ENCODE measurements around the gene BHMT2. TPM values are rescaled to one million over a fixed set of nuclear protein-coding genes. Genes with fewer than 3 reads are reported as not detected.

BHMT2 gene
- total RNA-seq, 2 donors from 2014 or later, result 0.40 to 0.90 TPM

DNA sequence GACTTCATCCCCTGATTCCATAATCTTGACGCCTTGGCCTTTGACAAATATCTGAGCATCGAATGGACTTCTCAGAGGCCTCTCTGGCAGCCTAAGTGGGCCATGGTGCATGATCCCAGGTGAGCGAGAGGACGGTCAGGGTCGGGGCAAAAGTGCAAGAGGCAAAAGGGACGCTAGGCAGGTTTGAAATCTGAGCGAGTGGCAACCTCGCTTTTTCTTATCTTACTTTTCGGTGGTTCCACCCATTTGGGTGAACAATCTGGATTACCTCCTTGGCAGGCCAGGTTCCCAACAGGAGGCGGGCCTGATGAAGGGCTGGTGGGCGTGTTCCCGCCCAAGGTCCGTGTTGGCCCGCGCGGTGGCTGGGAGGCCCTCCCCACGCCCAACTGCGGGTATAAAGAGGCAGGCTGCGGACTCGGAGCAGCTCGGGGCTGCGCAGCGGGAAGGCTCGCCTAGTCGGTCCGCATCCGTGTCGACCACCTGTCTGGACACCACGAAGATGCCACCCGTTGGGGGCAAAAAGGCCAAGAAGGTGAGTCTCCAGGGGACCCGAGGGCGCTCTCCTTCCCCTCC is 41.9 kb downstream of the BHMT2 start, which contains the start of gene BHMT:
TSS of gene BHMT (plus strand) at position 423 of the 573 bp plus-strand sequence. CDS start at position 500, 77 bp downstream.
- intact Hi-C loops (cut with DNase I), result no loop called here
- Histone ChIP-seq H3K27ac (no peak within 1 kb of the TSS), H3K36me3 (no peaks in the 10 kb centered on the region), H3K4me3 (no peak within 1 kb of the TSS), H3K9me3 (no peaks in the 10 kb centered on the region), H3K27me3 (peaks cover 11% of the 10 kb centered on the region), H3K9ac (ENCODE audit: low read depth in 2 of 2, low read length in 2 of 2) (no peak within 1 kb of the TSS), H3K4me1 (no peaks in the 10 kb centered on the region)
- DNase-seq, result no peak
- TF ChIP-seq, protein P1, sequence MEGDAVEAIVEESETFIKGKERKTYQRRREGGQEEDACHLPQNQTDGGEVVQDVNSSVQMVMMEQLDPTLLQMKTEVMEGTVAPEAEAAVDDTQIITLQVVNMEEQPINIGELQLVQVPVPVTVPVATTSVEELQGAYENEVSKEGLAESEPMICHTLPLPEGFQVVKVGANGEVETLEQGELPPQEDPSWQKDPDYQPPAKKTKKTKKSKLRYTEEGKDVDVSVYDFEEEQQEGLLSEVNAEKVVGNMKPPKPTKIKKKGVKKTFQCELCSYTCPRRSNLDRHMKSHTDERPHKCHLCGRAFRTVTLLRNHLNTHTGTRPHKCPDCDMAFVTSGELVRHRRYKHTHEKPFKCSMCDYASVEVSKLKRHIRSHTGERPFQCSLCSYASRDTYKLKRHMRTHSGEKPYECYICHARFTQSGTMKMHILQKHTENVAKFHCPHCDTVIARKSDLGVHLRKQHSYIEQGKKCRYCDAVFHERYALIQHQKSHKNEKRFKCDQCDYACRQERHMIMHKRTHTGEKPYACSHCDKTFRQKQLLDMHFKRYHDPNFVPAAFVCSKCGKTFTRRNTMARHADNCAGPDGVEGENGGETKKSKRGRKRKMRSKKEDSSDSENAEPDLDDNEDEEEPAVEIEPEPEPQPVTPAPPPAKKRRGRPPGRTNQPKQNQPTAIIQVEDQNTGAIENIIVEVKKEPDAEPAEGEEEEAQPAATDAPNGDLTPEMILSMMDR (IDR thresholded peaks at IDR 0.05), result no peak

DNA sequence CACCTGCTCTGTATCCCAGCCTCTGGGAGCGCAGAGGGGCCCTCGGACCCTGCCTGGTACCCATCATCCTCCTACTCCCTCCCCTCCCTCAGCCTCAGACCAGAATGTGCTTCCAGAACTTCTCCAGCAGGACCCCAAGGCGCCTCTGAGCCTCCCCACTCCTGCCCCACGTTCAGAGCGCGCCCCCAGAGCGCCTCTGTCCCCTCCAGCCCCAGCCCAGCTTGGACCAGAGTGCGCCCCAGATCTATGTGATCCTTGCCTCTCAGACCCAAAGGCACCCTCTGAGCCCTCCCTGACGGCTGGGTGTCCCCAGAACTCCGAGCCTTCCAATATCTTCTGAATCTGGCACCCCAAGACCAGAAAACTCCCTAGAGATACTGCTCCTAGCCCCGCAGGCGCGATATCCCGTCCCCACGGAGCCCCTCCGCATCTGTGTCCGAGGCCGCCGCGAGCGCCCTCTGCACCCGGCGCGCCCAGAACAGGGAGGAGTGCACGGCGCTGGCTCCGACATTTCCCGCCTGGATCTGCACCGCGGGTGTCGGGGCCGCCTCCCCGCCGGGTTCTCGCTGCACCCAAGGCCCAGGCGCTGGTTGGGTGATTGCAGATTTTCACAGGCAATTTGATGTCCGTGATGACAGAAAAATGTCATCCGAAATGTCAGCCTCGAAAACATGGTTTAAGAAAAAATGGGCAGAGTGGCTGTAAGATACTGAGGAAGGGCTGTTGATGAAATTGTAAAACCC is 42.6 kb downstream of the BHMT2 start:
- no peak overlapping the region for H3K27ac ChIP-seq
- no peaks in the 10 kb centered on the region for H3K9me3 ChIP-seq
- no peak overlapping the region for H3K9ac ChIP-seq (ENCODE audit: low read depth in 2 of 2, low read length in 2 of 2)
- no peaks in the 10 kb centered on the region for H3K36me3 ChIP-seq
- H3K27me3 ChIP-seq, result peaks cover 11% of the 10 kb centered on the region
- no peak for DNase-seq
- no peaks in the 10 kb centered on the region for H3K4me1 ChIP-seq
- TF ChIP-seq, protein P1 (IDR thresholded peaks at IDR 0.05), result no peak
- intact Hi-C loops (cut with DNase I), result no loop called here
- no peak overlapping the region for H3K4me3 ChIP-seq

DNA sequence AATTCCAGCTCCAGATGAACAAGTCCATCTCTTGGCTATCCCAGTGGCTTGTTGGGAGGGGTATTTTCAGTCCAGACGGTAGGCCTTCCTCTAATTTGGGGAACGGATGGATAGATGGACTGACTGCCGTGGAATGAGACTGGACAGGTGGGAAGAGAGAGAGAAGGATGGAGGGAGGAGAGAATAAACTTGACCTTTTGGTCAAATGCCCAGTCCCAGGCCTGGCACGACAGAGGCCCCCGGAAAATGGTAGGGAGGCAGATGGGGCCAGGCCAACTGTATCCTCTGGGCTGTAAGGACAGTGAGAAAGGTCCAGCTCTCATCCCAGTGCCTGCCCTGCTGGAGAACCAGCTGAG is 43.1 kb downstream of the BHMT2 start:
- Histone ChIP-seq H3K4me1 (no peaks in the 10 kb centered on the region), H3K27ac (no peak overlapping the region), H3K36me3 (no peaks in the 10 kb centered on the region), H3K9me3 (no peaks in the 10 kb centered on the region), H3K4me3 (no peak overlapping the region), H3K27me3 (peaks cover 11% of the 10 kb centered on the region), H3K9ac (ENCODE audit: low read depth in 2 of 2, low read length in 2 of 2) (no peak overlapping the region)
- intact Hi-C loops (cut with DNase I), result no loop called here
- DNase-seq, result no peak
- TF ChIP-seq, protein P1 (IDR thresholded peaks at IDR 0.05), result no peak

DNA sequence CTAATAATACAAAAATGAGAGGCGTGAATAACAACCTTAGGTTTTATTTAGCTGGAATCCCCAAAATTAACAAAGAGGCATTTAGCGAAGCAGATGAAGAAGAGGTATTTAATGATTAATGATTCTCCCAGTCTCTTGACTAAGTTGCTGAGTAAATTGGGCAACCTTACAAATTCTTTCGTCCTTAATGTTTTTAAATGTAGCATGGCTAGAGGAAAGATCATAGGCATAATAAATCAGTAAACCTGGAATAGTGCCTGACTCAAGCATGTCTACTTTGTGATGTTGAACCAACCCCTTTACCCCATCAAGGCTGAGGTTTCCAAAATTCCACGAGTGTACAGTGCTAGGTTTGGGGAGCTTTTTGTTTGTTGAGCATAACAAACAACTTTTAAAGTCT is 49.9 kb downstream of the BHMT2 start:
- Histone ChIP-seq H3K9ac (ENCODE audit: low read depth in 2 of 2, low read length in 2 of 2) (no peak overlapping the region), H3K9me3 (no peaks in the 10 kb centered on the region), H3K36me3 (no peaks in the 10 kb centered on the region), H3K27me3 (no peaks in the 10 kb centered on the region), H3K4me1 (no peaks in the 10 kb centered on the region), H3K4me3 (no peak overlapping the region), H3K27ac (no peak overlapping the region)
- DNase-seq, result no peak
- TF ChIP-seq, protein P1 (IDR thresholded peaks at IDR 0.05), result no peak
- intact Hi-C loops (cut with DNase I), result no loop called here

DNA sequence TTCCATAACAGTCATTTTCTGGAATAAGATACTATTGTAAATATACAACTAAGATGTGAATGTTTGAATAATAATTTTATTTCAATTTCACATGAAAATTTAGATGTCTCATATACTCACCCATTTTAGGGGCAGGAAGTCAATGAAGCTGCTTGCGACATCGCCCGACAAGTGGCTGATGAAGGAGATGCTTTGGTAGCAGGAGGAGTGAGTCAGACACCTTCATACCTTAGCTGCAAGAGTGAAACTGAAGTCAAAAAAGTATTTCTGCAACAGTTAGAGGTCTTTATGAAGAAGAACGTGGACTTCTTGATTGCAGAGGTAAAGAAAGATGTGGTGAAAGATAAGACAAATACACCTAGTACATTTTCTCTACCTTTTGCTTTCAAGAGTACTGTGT is 50.7 kb downstream of the BHMT2 start:
- intact Hi-C loops (cut with DNase I), result no loop called here
- DNase-seq, result no peak
- no peak overlapping the region for H3K4me3 ChIP-seq

More for the DNA sequence above, 50.7 kb downstream of the BHMT2 start:
- no peaks in the 10 kb centered on the region for H3K4me1 ChIP-seq
- H3K36me3 ChIP-seq, result no peaks in the 10 kb centered on the region
- TF ChIP-seq, protein P1 (IDR thresholded peaks at IDR 0.05), result no peak
- no peak overlapping the region for H3K27ac ChIP-seq
- H3K9ac ChIP-seq (ENCODE audit: low read depth in 2 of 2, low read length in 2 of 2), result no peak overlapping the region
- no peaks in the 10 kb centered on the region for H3K9me3 ChIP-seq
- H3K27me3 ChIP-seq, result no peaks in the 10 kb centered on the region
